GM12878 (cell line): ENCODE data around the gene USP47. TPM values are rescaled to one million over a fixed set of nuclear protein-coding genes. Genes with fewer than 3 reads are reported as not detected.

Experiments
- ATAC-seq: fragments of 200-7000 bp; cut with Tn5 transposase; 3 replicates; pipeline ENCODE4 v1.9.1; 2020; ENCODE audit warnings: mild to moderate bottlenecking, moderate library complexity
- BruUV-seq: library from RNA; stranded (reverse); fragments of 400-500 nt; replicated peaks from 2 replicates; lab custom pipeline; 2021; lab: Mats Ljungman, UMichigan
- CTCF ChIA-PET: fragments of 300-600 bp; sonication (Branson Sonifier 250); formaldehyde crosslinking; extraction: SDS; loops from one replicate; lab custom pipeline; 2021; ENCODE audit warnings: inconsistent platforms; lab: Yijun Ruan, JAX
- POLR2A ChIA-PET: fragments of 350-600 bp; formaldehyde crosslinking; extraction: SDS; loops from one replicate; lab custom pipeline; 2021; ENCODE audit warnings: inconsistent platforms; lab: Charles Lee
- RAD21 ChIA-PET: fragments of 300-600 bp; sonication (Branson Sonifier 250); formaldehyde crosslinking; loops from one replicate; lab custom pipeline; 2023; ENCODE audit warnings: antibody characterized with exemption; ENCODE audit not compliant: unreplicated experiment; lab: Charles Lee
- SMC1A ChIA-PET: fragments of 300-600 bp; sonication (Branson Sonifier 250); formaldehyde crosslinking; loops from one replicate; lab custom pipeline; 2023; ENCODE audit not compliant: unreplicated experiment, uncharacterized antibody; lab: Charles Lee
- DNase-seq: peaks from one replicate; pipeline ENCODE4 v3.0.0-alpha.2; 2011; ENCODE audit warnings: low read depth, low spot score
- FAIRE-seq: peaks from 3 replicates; lab custom pipeline; 2011; peaks lifted over from hg19 to GRCh38; lab: Jason Lieb, UNC
- H2AFZ ChIP-seq: 2 replicates; pipeline ENCODE4 v1.6.0; 2011; ENCODE audit warnings: low read depth, low read length, control low read depth; ENCODE audit not compliant: control insufficient read depth
- H3K27ac ChIP-seq: 2 replicates; pipeline ENCODE4 v1.5.1; 2011; ENCODE audit warnings: control low read depth; ENCODE audit not compliant: control insufficient read depth, insufficient read depth
- H3K27me3 ChIP-seq, 2 experiments: replicated peaks in 1 of 2; 2 replicates each; pipeline versions ENCODE4 v1.6.0 to v1.6.1; 2011; ENCODE audit warnings: low read length in 1 of 2; ENCODE audit not compliant: control insufficient read depth in 2 of 2, insufficient read depth in 2 of 2
- H3K36me3 ChIP-seq, 2 experiments: 2 replicates each; pipeline ENCODE4 v1.5.1; 2011; ENCODE audit warnings: low read length in 1 of 2; ENCODE audit not compliant: control insufficient read depth in 2 of 2, insufficient read depth in 2 of 2
- H3K4me1 ChIP-seq: 2 replicates; pipeline ENCODE4 v1.6.1; 2011; ENCODE audit warnings: mild to moderate bottlenecking, low read length, moderate library complexity, mixed read lengths; ENCODE audit not compliant: control insufficient read depth, insufficient read depth
- H3K4me2 ChIP-seq: 2 replicates; pipeline ENCODE4 v1.6.0; 2011; ENCODE audit warnings: control low read depth; ENCODE audit not compliant: control insufficient read depth, insufficient read depth
- H3K4me3 ChIP-seq: fragments of 200-600 bp; sonication (generic); 2 replicates; pipeline ENCODE4 v1.5.1; 2016
- H3K79me2 ChIP-seq: 2 replicates; pipeline ENCODE4 v1.6.0; 2011; ENCODE audit warnings: low read length; ENCODE audit not compliant: control insufficient read depth, insufficient read depth
- H3K9ac ChIP-seq: 2 replicates; pipeline ENCODE4 v1.8.0; 2011; ENCODE audit warnings: low read length, control low read depth, mixed read lengths; ENCODE audit not compliant: control insufficient read depth, insufficient read depth
- H3K9me3 ChIP-seq: replicated peaks from 3 replicates; pipeline ENCODE4 v1.5.1; 2011; ENCODE audit warnings: mild to moderate bottlenecking, low read length; ENCODE audit not compliant: control insufficient read depth, insufficient read depth
- H4K20me1 ChIP-seq: 2 replicates; pipeline ENCODE4 v1.6.0; 2011; ENCODE audit not compliant: control insufficient read depth, insufficient read depth
- ATF7 ChIP-seq: fragments of 450-650 bp; IDR thresholded peaks from 2 replicates; pipeline ENCODE4 v1.6.1; 2016; ENCODE audit warnings: low read depth, mild to moderate bottlenecking
- CHD1 ChIP-seq: IDR thresholded peaks from 2 replicates; pipeline ENCODE4 v1.6.1; 2012; ENCODE audit warnings: low read depth, low read length, improper control_type of control experiment
- CHD4 ChIP-seq: fragments of 200-600 bp; sonication (generic); IDR thresholded peaks from 2 replicates; pipeline ENCODE4 v1.6.1; 2016; ENCODE audit warnings: mild to moderate bottlenecking
- ZNF24 ChIP-seq: fragments of 450-650 bp; IDR thresholded peaks from 2 replicates; pipeline ENCODE4 v1.6.1; 2017; ENCODE audit warnings: antibody characterized with exemption, mild to moderate bottlenecking
- WGBS: methylation state at CpG from one replicate; pipeline ENCODE4 v1.1.6; 2016; ENCODE audit warnings: low lambda C conversion rate; ENCODE audit not compliant: insufficient replicate concordance, insufficient coverage; ENCODE audit errors: missing lambda C conversion rate; 5-methylcytosine and 5-hydroxymethylcytosine counted together
- in situ Hi-C: fragments of 300-500 bp; cut with MboI; formaldehyde crosslinking; loops from 9 replicates; pipeline ENCODE4 v1.14.3; 2018; ENCODE audit warnings: mixed read lengths
- intact Hi-C: fragments of 100-400 bp; cut with micrococcal nuclease; formaldehyde crosslinking; loops from one replicate; pipeline ENCODE4 v1.14.2; 2022; ENCODE audit not compliant: unreplicated experiment
- polyA plus RNA-seq, 11 experiments: library from polyadenylated mRNA; depleted of rRNA in 4 of 11; unstranded in 6 of 11; stranded (reverse) in 5 of 11; fragments of >200 nt; fragmentation: Nextera tagmentation in 4 of 11; fragmentation: Illumina TruSeq in 1 of 11; extraction: Ambion mirVana in 4 of 11; extraction: Trizol in 1 of 11; gene quantifications; 1 replicate in 1 of 11; 2 replicates in 10 of 11; pipeline versions ENCODE4 v1.2.1 to v1.2.3, GENCODE V29; 2011 to 2016; ENCODE audit warnings: inconsistent platforms in 2 of 11, missing spikeins in 2 of 11, low read depth in 1 of 11
- total RNA-seq, 4 experiments: library from RNA; depleted of rRNA in 3 of 4; stranded (reverse); fragments of >200 nt in 3 of 4; fragmentation: Illumina TruSeq in 1 of 4; extraction: Trizol in 1 of 4; gene quantifications; 2 replicates each; pipeline versions ENCODE4 v1.2.1 to v1.2.3, GENCODE V29; 2013 to 2021
- TF ChIP-seq, protein P1 (sequence below): IDR thresholded peaks from 2 replicates; pipeline ENCODE4 v1.6.1; 2012; ENCODE audit warnings: low read depth, low read length, improper control_type of control experiment
- TF ChIP-seq, protein P2 (sequence below): fragments of 450-650 bp; IDR thresholded peaks from 2 replicates; pipeline ENCODE4 v1.6.1; 2018; ENCODE audit warnings: borderline replicate concordance, mild to moderate bottlenecking; ENCODE audit not compliant: partially characterized antibody
- TF ChIP-seq, protein P3 (sequence below): fragments of 450-650 bp; IDR thresholded peaks from 2 replicates; pipeline ENCODE4 v1.6.1; 2017; ENCODE audit warnings: borderline replicate concordance

The USP47 gene
- total and polyA plus RNA-seq, 10 of the 15 experiments (the other 5 are each of a cell fraction or from before 2014, with no cell fraction given): 13.9 to 54.0 (median 31.6) TPM

DNA sequence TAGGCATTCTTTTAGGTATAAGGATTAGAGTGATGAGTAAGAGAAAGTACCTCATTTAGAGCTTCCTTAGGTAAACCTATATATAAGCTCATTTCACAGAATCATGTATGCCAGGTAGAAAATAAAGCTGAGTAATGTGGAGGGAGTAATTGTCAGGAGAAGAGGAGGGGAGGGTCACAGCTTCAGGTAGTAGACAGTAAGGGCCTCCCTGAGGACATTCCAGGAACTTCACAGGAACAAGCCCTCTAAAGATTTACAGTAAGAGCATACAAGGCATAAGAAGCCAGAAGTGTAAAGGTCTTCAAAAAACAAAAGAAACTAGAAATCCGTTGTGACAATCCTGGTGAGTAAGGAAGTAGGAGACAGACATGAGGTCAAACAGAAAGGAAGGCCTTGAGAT lies 57.6 kb downstream of the USP47 start:
- DNase-seq: no peak
- ChIA-PET RAD21 (interaction anchor here (0.6 kb wide), 1 partner anchor 53 kb away, joined by 3 read pairs; no protein-coding TSS in a partner anchor), CTCF (interaction anchor here (0.6 kb wide), 1 partner anchor 50 kb away, joined by 4 read pairs; no protein-coding TSS in a partner anchor), SMC1A (interaction anchor here (1.0 to 1.2 kb wide), 2 partner anchors 54 to 56 kb away, joined by 3 to 4 read pairs; no protein-coding TSS in a partner anchor), POLR2A (no interaction called here)
- no peaks in the 10 kb centered on the region for H3K9me3 ChIP-seq
- intact Hi-C loops (loop anchor here (5.0 kb wide), 1 partner anchor 102 kb away; no protein-coding TSS in a partner anchor), in situ Hi-C loops (no loop called here)
- no peaks in the 10 kb centered on the region for H3K27me3 ChIP-seq
- 38% methylated on average over 1 of the region's 1 CpG for WGBS
- H2AFZ ChIP-seq: no peak overlapping the region
- ATAC-seq: peak; percentile 36; the same call in 2 of the 3 replicates
- no peak for TF ChIP-seq CHD4
- TF ChIP-seq, protein P1, sequence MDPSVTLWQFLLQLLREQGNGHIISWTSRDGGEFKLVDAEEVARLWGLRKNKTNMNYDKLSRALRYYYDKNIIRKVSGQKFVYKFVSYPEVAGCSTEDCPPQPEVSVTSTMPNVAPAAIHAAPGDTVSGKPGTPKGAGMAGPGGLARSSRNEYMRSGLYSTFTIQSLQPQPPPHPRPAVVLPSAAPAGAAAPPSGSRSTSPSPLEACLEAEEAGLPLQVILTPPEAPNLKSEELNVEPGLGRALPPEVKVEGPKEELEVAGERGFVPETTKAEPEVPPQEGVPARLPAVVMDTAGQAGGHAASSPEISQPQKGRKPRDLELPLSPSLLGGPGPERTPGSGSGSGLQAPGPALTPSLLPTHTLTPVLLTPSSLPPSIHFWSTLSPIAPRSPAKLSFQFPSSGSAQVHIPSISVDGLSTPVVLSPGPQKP: no peak
- TF ChIP-seq, protein P2, sequence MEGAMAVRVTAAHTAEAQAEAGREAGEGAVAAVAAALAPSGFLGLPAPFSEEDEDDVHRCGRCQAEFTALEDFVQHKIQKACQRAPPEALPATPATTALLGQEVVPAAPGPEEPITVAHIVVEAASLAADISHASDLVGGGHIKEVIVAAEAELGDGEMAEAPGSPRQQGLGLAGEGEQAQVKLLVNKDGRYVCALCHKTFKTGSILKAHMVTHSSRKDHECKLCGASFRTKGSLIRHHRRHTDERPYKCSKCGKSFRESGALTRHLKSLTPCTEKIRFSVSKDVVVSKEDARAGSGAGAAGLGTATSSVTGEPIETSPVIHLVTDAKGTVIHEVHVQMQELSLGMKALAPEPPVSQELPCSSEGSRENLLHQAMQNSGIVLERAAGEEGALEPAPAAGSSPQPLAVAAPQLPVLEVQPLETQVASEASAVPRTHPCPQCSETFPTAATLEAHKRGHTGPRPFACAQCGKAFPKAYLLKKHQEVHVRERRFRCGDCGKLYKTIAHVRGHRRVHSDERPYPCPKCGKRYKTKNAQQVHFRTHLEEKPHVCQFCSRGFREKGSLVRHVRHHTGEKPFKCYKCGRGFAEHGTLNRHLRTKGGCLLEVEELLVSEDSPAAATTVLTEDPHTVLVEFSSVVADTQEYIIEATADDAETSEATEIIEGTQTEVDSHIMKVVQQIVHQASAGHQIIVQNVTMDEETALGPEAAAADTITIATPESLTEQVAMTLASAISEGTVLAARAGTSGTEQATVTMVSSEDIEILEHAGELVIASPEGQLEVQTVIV: no peak
- TF ChIP-seq, protein P3, sequence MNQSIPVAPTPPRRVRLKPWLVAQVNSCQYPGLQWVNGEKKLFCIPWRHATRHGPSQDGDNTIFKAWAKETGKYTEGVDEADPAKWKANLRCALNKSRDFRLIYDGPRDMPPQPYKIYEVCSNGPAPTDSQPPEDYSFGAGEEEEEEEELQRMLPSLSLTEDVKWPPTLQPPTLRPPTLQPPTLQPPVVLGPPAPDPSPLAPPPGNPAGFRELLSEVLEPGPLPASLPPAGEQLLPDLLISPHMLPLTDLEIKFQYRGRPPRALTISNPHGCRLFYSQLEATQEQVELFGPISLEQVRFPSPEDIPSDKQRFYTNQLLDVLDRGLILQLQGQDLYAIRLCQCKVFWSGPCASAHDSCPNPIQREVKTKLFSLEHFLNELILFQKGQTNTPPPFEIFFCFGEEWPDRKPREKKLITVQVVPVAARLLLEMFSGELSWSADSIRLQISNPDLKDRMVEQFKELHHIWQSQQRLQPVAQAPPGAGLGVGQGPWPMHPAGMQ: no peak
- no peak for TF ChIP-seq ZNF24
- no peak for TF ChIP-seq CHD1
- TF ChIP-seq ATF7: no peak
- H3K4me3 ChIP-seq: no peak overlapping the region
- H3K36me3 ChIP-seq: peaks cover 0 to 3% of the 10 kb centered on the region in 2 experiments; a peak in 1 of 4 replicates
- no peak overlapping the region for H3K9ac ChIP-seq
- no peak for FAIRE-seq
- H3K27ac ChIP-seq: no peak overlapping the region
- H4K20me1 ChIP-seq: no peaks in the 10 kb centered on the region
- H3K79me2 ChIP-seq: no peaks in the 10 kb centered on the region
- no TSS peak for BruUV-seq
- no peaks in the 10 kb centered on the region for H3K4me1 ChIP-seq
- H3K4me2 ChIP-seq: no peak overlapping the region
